Measurements from ENCODE around the gene LYZL4. TPM values are rescaled to one million over a fixed set of nuclear protein-coding genes. Genes with fewer than 3 reads are reported as not detected.

Gene LYZL4
- total RNA-seq, 1 donor from 2014 or later, result not detected

- Mint-ChIP-seq H3K4me3 (no peak overlapping the region), H3K27ac (no peak overlapping the region), H3K9me3 (no peaks in the 10 kb centered on the region), H3K4me1 (no peaks in the 10 kb centered on the region), H3K36me3 (no peaks in the 10 kb centered on the region), H3K27me3 (ENCODE audit: low read depth) (peaks cover 43% of the 10 kb centered on the region)
- no peak for DNase-seq (ENCODE audit: low spot score in 2 of 2, unreplicated experiment in 2 of 2)
- no peak for TF ChIP-seq CTCF (IDR thresholded peaks at IDR 0.05; ENCODE audit: unreplicated experiment)
Measured at GRCh38 chr3:42425736-42426407, 15.5 kb upstream of the LYZL4 start.

- peaks cover 39% of the 10 kb centered on the region for H3K27me3 Mint-ChIP-seq (ENCODE audit: low read depth)
- no peak overlapping the region for H3K27ac Mint-ChIP-seq
- no peak for TF ChIP-seq CTCF (IDR thresholded peaks at IDR 0.05; ENCODE audit: unreplicated experiment)
- DNase-seq (ENCODE audit: low spot score in 2 of 2, unreplicated experiment in 2 of 2), result no peak
- H3K9me3 Mint-ChIP-seq, result no peaks in the 10 kb centered on the region
- no peaks in the 10 kb centered on the region for H3K36me3 Mint-ChIP-seq
- no peak overlapping the region for H3K4me3 Mint-ChIP-seq
- H3K4me1 Mint-ChIP-seq, result no peaks in the 10 kb centered on the region
Measured at GRCh38 chr3:42424911-42425310, 14.5 kb upstream of the LYZL4 start.

GRCh38 chr3:42421818-42422796, 11.7 kb upstream of the LYZL4 start:
- Mint-ChIP-seq H3K27ac (no peak overlapping the region), H3K27me3 (ENCODE audit: low read depth) (peaks cover 32% of the 10 kb centered on the region), H3K4me1 (no peaks in the 10 kb centered on the region), H3K4me3 (no peak overlapping the region), H3K36me3 (no peaks in the 10 kb centered on the region), H3K9me3 (no peaks in the 10 kb centered on the region)
- TF ChIP-seq CTCF (IDR thresholded peaks at IDR 0.05; ENCODE audit: unreplicated experiment), result no peak
- no peak for DNase-seq (ENCODE audit: low spot score in 2 of 2, unreplicated experiment in 2 of 2)

- Mint-ChIP-seq H3K27me3 (ENCODE audit: low read depth) (peaks cover 43% of the 10 kb centered on the region), H3K27ac (no peak overlapping the region), H3K9me3 (no peaks in the 10 kb centered on the region), H3K4me1 (no peaks in the 10 kb centered on the region), H3K36me3 (no peaks in the 10 kb centered on the region), H3K4me3 (no peak overlapping the region)
- TF ChIP-seq CTCF (IDR thresholded peaks at IDR 0.05; ENCODE audit: unreplicated experiment), result no peak
- no peak for DNase-seq (ENCODE audit: low spot score in 2 of 2, unreplicated experiment in 2 of 2)
Measured at GRCh38 chr3:42419563-42419962, 9.2 kb upstream of the LYZL4 start.

GRCh38 chr3:42412526-42413155, 2.2 kb upstream of the LYZL4 start:
- no peaks in the 10 kb centered on the region for H3K9me3 Mint-ChIP-seq
- H3K27ac Mint-ChIP-seq, result no peak overlapping the region
- peaks cover 1% of the 10 kb centered on the region for H3K4me1 Mint-ChIP-seq
- peaks cover 44% of the 10 kb centered on the region for H3K27me3 Mint-ChIP-seq (ENCODE audit: low read depth)
- no peaks in the 10 kb centered on the region for H3K36me3 Mint-ChIP-seq
- H3K4me3 Mint-ChIP-seq, result no peak overlapping the region
- no peak for TF ChIP-seq CTCF (IDR thresholded peaks at IDR 0.05; ENCODE audit: unreplicated experiment)
- no peak for DNase-seq (ENCODE audit: low spot score in 2 of 2, unreplicated experiment in 2 of 2)
